CD4-positive, alpha-beta T cell treated with Interferon gamma for 1 hour (primary cell): Measurements from ENCODE around the gene ORC2.

ENCODE experiments used
- DNase-seq: peaks from one replicate; pipeline ENCODE4 v3.0.0-alpha.2; 2020

Gene ORC2

GRCh38 chr2:200860092-200860795 is 103.2 kb downstream of the ORC2 start:
- no peak for DNase-seq
